ENCODE data around the gene MAPK4. TPM values are rescaled to one million over a fixed set of nuclear protein-coding genes. Genes with fewer than 3 reads are reported as not detected.
"Not testable (repeated sequence)": the region's sequence is repeated elsewhere in the genome, so short reads cannot be mapped to it uniquely, and the experiment has no call there.

Gene MAPK4
- polyA plus RNA-seq, 3 donors from 2014 or later: not detected

DNA sequence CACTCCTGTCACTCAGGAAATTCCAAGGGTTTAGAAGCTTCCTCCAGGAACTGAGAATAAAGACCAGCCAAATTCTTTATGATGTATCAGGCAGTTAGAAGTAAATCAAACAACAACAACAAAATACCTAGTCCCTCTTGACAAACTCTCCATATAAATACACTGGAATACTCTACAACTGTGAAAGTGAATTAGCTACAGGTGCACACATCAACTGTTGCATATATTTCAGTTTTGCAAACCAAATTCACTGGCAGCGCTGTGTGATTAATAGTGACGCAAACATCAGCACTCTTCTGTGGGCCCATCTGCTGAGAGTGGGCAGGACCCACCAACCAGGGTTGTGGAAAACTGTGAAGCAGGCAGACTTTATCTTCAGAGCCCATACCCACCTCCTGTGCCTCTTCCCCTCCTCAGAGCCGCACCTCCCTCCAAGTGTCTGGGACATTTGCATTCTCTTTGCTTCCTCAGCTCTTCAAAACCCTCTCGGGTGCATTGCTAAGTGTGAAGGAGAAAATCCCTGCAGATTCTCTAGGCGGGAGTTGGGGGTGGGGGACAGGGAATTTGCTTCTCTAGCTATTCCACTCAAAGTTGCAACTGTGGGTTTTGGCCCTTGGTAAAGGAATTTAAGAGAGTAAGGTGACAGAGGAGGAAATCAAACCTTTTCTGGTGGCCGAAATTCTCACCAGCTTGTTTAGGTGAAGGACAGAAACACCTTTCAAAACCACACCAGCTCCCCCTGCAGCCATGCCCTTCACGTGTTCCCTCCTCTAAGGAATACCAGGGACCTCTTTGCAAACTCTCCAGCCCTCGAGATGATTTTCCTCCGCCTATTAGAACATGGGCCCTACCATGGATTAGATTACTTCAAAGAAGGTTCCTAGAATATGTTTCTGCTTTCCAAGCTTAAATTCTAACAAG lies 140.6 kb downstream of the MAPK4 start:
- Mint-ChIP-seq H3K4me3 (no peak overlapping the region), H3K4me1 (no peaks in the 10 kb centered on the region), H3K9me3 (no peaks in the 10 kb centered on the region), H3K27me3 (ENCODE audit: low read depth in 3 of 3) (peaks cover 2 to 3% (median 2%) of the 10 kb centered on the region in 3 donors), H3K27ac (no peak overlapping the region), H3K36me3 (no peaks in the 10 kb centered on the region)
- no peak for DNase-seq

- DNase-seq: no peak
- no peaks in the 10 kb centered on the region for H3K4me1 Mint-ChIP-seq
- no peak overlapping the region for H3K4me3 Mint-ChIP-seq
- no peak overlapping the region for H3K27ac Mint-ChIP-seq
- H3K36me3 Mint-ChIP-seq: no peaks in the 10 kb centered on the region
- peaks cover 0 to 4% (median 2%) of the 10 kb centered on the region in 3 donors for H3K27me3 Mint-ChIP-seq (ENCODE audit: low read depth in 3 of 3)
- H3K9me3 Mint-ChIP-seq: no peaks in the 10 kb centered on the region
Observed at GRCh38 chr18:50704357-50704940, 144.6 kb downstream of the MAPK4 start.

DNA sequence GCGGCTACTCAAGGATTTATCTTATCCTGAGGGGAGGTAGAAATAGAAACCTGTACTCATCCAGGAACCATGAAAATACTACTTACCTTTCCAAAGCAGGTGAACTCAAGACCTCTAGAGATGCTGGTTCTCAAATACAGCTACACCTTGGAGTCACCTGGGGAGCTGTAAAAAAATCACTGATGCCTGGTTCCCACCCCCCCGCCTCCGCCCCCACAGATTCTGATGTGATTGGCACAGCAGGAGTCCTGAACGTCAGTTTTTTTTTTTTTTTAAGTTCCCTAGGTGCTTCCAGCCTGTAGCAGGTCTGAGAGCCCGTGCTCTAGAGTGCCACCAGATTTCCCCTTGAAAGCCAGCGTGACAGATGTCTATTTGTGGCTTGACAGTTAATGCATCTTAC lies 146.3 kb downstream of the MAPK4 start:
- H3K27me3 Mint-ChIP-seq (ENCODE audit: low read depth in 3 of 3): peaks cover 0 to 4% (median 0%) of the 10 kb centered on the region in 3 donors
- H3K27ac Mint-ChIP-seq: no peak overlapping the region
- no peaks in the 10 kb centered on the region for H3K9me3 Mint-ChIP-seq
- no peaks in the 10 kb centered on the region for H3K4me1 Mint-ChIP-seq
- no peak for DNase-seq
- no peaks in the 10 kb centered on the region for H3K36me3 Mint-ChIP-seq
- H3K4me3 Mint-ChIP-seq: no peak overlapping the region

DNA sequence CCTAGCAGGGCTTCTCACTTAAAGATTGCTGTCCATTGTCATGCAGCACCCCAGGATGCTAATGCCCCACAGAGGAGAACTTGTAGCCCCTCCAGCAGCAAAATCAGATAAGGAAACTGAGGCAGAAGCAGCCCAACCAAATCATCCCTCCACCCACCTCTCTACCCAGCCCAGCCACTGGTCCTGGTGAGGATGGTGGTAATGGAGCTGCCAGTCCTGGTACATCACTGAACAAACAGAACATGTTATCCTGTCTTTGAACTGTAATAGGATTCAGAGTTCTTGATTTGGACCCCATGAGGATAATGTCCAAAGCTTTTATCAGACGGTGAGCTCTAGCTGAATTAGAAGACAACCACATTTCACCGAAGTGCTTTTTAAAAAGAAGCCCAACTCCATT lies 146.8 kb downstream of the MAPK4 start:
- no peaks in the 10 kb centered on the region for H3K36me3 Mint-ChIP-seq
- peaks cover 0 to 4% (median 0%) of the 10 kb centered on the region in 3 donors for H3K27me3 Mint-ChIP-seq (ENCODE audit: low read depth in 3 of 3)
- no peaks in the 10 kb centered on the region for H3K4me1 Mint-ChIP-seq
- DNase-seq: no peak
- H3K4me3 Mint-ChIP-seq: no peak overlapping the region
- no peaks in the 10 kb centered on the region for H3K9me3 Mint-ChIP-seq
- no peak overlapping the region for H3K27ac Mint-ChIP-seq

DNA sequence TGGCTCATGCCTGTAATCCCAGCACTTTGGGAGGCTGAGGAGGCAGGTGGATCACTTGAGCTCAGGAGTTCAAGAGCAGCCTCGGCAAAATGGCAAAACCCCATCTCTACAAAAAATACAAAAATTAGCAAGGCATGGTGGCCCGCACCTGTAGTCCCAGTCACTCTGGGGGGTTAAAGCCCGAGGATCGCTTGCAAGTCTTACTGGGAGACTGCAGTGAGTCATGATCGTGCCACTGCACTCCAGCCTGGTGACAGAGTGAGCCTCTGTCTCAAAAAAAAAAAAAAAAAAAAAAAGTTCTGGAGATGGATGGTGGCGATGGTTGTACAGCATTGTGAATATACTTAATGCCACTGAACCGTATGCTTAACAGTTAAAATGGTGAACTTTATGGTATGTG lies 147.4 kb downstream of the MAPK4 start:
- not testable (repeated sequence) for H3K27me3 Mint-ChIP-seq (ENCODE audit: low read depth in 3 of 3); H3K4me1 Mint-ChIP-seq; DNase-seq; H3K4me3 Mint-ChIP-seq; H3K27ac Mint-ChIP-seq; H3K36me3 Mint-ChIP-seq; H3K9me3 Mint-ChIP-seq

DNA sequence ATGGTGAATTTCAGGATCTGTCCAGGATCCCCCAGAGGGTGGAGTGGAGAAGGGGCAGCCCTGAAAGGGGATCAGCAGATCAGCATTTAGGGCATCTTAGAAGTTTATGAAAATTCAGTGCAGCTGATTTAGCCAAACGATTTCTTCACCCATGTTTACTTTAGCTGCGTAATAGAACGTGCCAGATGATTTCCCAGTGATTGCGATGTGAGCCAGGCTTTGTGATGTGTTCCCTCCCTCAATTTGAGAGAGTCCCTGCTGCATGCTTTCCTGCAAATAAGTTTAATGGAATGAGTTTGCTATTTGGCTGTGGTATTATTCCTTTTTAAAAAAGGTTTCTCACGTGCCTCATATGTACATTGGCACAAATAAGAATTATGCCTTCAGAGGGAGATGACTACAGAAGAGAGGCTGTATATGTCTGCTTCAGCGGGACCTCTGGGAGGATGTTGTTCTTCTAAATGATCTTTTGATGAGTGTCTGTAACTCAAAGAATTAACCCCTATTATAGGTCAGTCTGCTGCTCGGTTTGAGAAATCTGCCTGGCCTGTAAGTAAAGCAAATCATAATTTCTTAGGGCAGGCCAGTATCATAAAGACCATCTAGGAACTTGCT lies 148.1 kb downstream of the MAPK4 start:
- no peaks in the 10 kb centered on the region for H3K36me3 Mint-ChIP-seq
- H3K27me3 Mint-ChIP-seq (ENCODE audit: low read depth in 3 of 3): peaks cover 0 to 7% (median 0%) of the 10 kb centered on the region in 3 donors
- no peak overlapping the region for H3K4me3 Mint-ChIP-seq
- H3K4me1 Mint-ChIP-seq: no peaks in the 10 kb centered on the region
- no peak overlapping the region for H3K27ac Mint-ChIP-seq
- DNase-seq: no peak
- H3K9me3 Mint-ChIP-seq: no peaks in the 10 kb centered on the region

DNA sequence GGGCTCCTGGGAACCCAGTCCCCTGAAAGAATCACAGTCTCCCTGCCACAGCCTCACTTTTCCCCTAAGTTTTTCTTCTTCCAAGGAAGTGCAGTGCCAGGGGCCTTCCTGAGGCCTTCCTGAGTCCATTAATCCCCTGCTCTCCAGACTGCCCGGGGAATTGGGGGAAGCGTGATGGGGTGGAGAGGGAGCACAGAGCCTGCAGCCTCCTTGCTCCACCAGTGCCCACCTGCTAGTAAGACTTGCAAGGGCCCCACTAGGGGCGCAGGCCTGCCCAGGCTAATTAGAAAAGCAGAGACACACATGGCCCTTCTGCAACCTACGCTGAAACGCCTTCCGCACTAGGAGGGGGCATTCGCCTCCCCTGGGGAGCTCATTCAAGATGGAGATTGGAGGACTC lies 149.3 kb downstream of the MAPK4 start:
- no peak overlapping the region for H3K27ac Mint-ChIP-seq

GRCh38 chr18:50711386-50711785 lies 151.5 kb downstream of the MAPK4 start:
- no peaks in the 10 kb centered on the region for H3K4me1 Mint-ChIP-seq

More for the DNA sequence above, 149.3 kb downstream of the MAPK4 start:
- Mint-ChIP-seq H3K27me3 (ENCODE audit: low read depth in 3 of 3) (peaks cover 0 to 6% (median 0%) of the 10 kb centered on the region in 3 donors), H3K36me3 (no peaks in the 10 kb centered on the region), H3K4me3 (no peak overlapping the region), H3K4me1 (no peaks in the 10 kb centered on the region), H3K9me3 (no peaks in the 10 kb centered on the region)
- no peak for DNase-seq

GRCh38 chr18:50715919-50716318 lies 156.0 kb downstream of the MAPK4 start:
- no peaks in the 10 kb centered on the region for H3K4me1 Mint-ChIP-seq
- H3K4me3 Mint-ChIP-seq: no peak overlapping the region
- no peak overlapping the region for H3K27ac Mint-ChIP-seq
- H3K9me3 Mint-ChIP-seq: peaks cover 0 to 5% (median 0%) of the 10 kb centered on the region in 6 donors
- H3K27me3 Mint-ChIP-seq (ENCODE audit: low read depth in 3 of 3): peaks cover 4 to 6% (median 4%) of the 10 kb centered on the region in 3 donors
- peaks cover 0 to 3% (median 0%) of the 10 kb centered on the region in 3 donors for H3K36me3 Mint-ChIP-seq
- no peak for DNase-seq

More at GRCh38 chr18:50711386-50711785, 151.5 kb downstream of the MAPK4 start:
- H3K9me3 Mint-ChIP-seq: peaks cover 0 to 3% (median 0%) of the 10 kb centered on the region in 6 donors
- H3K27ac Mint-ChIP-seq: no peak overlapping the region
- H3K36me3 Mint-ChIP-seq: no peaks in the 10 kb centered on the region
- no peak for DNase-seq
- no peak overlapping the region for H3K4me3 Mint-ChIP-seq
- H3K27me3 Mint-ChIP-seq (ENCODE audit: low read depth in 3 of 3): peaks cover 0 to 5% (median 0%) of the 10 kb centered on the region in 3 donors

- DNase-seq: no peak
- no peaks in the 10 kb centered on the region for H3K4me1 Mint-ChIP-seq
- peaks cover 0 to 3% (median 0%) of the 10 kb centered on the region in 3 donors for H3K36me3 Mint-ChIP-seq
- H3K9me3 Mint-ChIP-seq: peaks cover 0 to 5% (median 0%) of the 10 kb centered on the region in 6 donors
- peaks cover 4 to 6% (median 4%) of the 10 kb centered on the region in 3 donors for H3K27me3 Mint-ChIP-seq (ENCODE audit: low read depth in 3 of 3)
- H3K27ac Mint-ChIP-seq: no peak overlapping the region
- no peak overlapping the region for H3K4me3 Mint-ChIP-seq
Observed at GRCh38 chr18:50716902-50717301, 157.0 kb downstream of the MAPK4 start.

- H3K4me3 Mint-ChIP-seq: no peak overlapping the region
Observed at GRCh38 chr18:50717563-50717962, 157.7 kb downstream of the MAPK4 start.

DNA sequence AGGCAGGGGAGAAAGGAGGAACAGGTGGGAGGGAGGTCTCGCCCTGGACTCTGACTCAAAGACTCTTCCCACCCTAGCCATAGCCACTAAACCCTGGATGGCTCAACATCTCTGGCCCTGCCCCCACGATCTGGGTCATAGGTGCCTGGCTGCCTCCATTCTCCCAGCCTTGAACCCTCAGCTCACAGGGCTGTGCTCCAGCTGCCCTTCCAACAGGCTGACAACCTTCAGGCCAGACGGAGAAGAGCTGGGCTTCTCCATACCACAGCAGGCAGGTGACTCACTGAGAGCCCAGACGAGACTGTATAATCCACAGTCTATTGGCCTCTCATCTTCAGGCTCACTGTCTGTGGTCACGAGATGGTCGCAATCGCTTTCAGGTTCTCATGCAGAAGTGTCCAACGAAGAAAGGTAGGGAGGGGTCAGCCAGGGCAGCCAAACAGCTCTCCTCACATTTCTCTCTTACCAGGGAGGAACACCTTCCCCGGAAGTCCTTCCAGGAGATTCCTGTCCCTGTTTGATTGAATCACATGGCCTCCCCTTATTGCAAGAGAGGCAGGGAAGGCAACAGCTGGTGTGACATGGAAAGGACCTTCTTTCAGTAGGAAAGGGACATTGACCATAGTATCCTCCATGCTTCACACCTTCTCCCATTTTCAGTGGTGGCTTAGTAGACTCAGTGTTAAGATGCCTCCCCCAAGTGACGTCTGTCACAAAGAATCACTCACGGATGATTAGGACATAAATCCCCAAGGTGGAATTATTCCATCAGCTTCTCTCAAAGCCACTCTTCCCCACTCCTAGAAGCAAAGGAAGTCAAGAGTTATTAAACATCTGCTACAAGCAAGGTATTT lies 159.8 kb downstream of the MAPK4 start:
- Mint-ChIP-seq H3K9me3 (peaks cover 0 to 7% (median 0%) of the 10 kb centered on the region in 6 donors), H3K36me3 (peaks cover 0 to 3% (median 0%) of the 10 kb centered on the region in 3 donors), H3K27ac (no peak overlapping the region), H3K27me3 (ENCODE audit: low read depth in 3 of 3) (peaks cover 3 to 6% (median 4%) of the 10 kb centered on the region in 3 donors), H3K4me3 (no peak overlapping the region), H3K4me1 (no peaks in the 10 kb centered on the region)
- no peak for DNase-seq

More at GRCh38 chr18:50717563-50717962, 157.7 kb downstream of the MAPK4 start:
- no peak for DNase-seq
- Mint-ChIP-seq H3K27ac (no peak overlapping the region), H3K9me3 (peaks cover 0 to 7% (median 0%) of the 10 kb centered on the region in 6 donors), H3K27me3 (ENCODE audit: low read depth in 3 of 3) (peaks cover 4 to 5% (median 4%) of the 10 kb centered on the region in 3 donors), H3K36me3 (peaks cover 0 to 3% (median 0%) of the 10 kb centered on the region in 3 donors), H3K4me1 (no peaks in the 10 kb centered on the region)

- Mint-ChIP-seq H3K27ac (no peak overlapping the region), H3K4me3 (no peak overlapping the region), H3K4me1 (no peaks in the 10 kb centered on the region), H3K36me3 (peaks cover 0 to 3% (median 0%) of the 10 kb centered on the region in 3 donors), H3K27me3 (ENCODE audit: low read depth in 3 of 3) (peaks cover 3 to 6% (median 4%) of the 10 kb centered on the region in 3 donors), H3K9me3 (peaks cover 0 to 7% (median 0%) of the 10 kb centered on the region in 6 donors)
- no peak for DNase-seq
Observed at GRCh38 chr18:50720325-50720674, 160.4 kb downstream of the MAPK4 start.
